HepG2 (cell line): ENCODE results near the gene GGT7. TPM values are rescaled to one million over a fixed set of nuclear protein-coding genes. Genes with fewer than 3 reads are reported as not detected.
A peak's percentile ranks its signal among the peaks of the same experiment; 100 is the strongest.

Source experiments
- IKZF4 ChIP-seq: sonication (generic); formaldehyde crosslinking; IDR thresholded peaks from 2 replicates; pipeline ENCODE4 v1.5.1; 2020; ENCODE audit warnings: borderline replicate concordance, mild to moderate bottlenecking, low read depth, missing genetic modification reagents; ENCODE audit errors: not compliant biosample characterization
- KAT2B ChIP-seq: fragments of 150-350 bp; IDR thresholded peaks from 2 replicates; pipeline ENCODE4 v1.6.1; 2014; ENCODE audit warnings: low read depth, low read length, borderline replicate concordance
- SMARCE1 ChIP-seq: fragments of 450-650 bp; IDR thresholded peaks from 2 replicates; pipeline ENCODE4 v1.6.1; 2017; ENCODE audit warnings: borderline replicate concordance
- TARDBP ChIP-seq: sonication (generic); formaldehyde crosslinking; IDR thresholded peaks from 2 replicates; pipeline ENCODE4 v1.8.0; 2022; ENCODE audit warnings: mild to moderate bottlenecking, missing genetic modification reagents
- ZFP36L2 ChIP-seq: sonication (generic); formaldehyde crosslinking; IDR thresholded peaks from 2 replicates; pipeline ENCODE4 v1.4.0; 2020; ENCODE audit warnings: missing genetic modification reagents
- ZFP90 ChIP-seq: sonication (generic); formaldehyde crosslinking; IDR thresholded peaks from 2 replicates; pipeline ENCODE4 v1.8.0; 2022; ENCODE audit warnings: missing genetic modification reagents, mild to moderate bottlenecking, inconsistent platforms, borderline replicate concordance
- ZNF841 ChIP-seq: sonication (generic); formaldehyde crosslinking; IDR thresholded peaks from 2 replicates; pipeline ENCODE4 v1.8.1; 2023; ENCODE audit warnings: missing genetic modification reagents, borderline replicate concordance
- polyA plus RNA-seq, 8 experiments: library from polyadenylated mRNA; depleted of rRNA in 3 of 8; stranded (reverse) in 7 of 8; unstranded in 1 of 8; fragments of >200 nt; fragmentation: Illumina TruSeq in 4 of 8; extraction: Trizol in 4 of 8; gene quantifications; 2 replicates each; pipeline versions ENCODE4 v1.2.1 to v1.2.3, GENCODE V29; 2011 to 2016; ENCODE audit warnings: low read depth in 4 of 8, missing spikeins in 1 of 8, mixed read lengths in 1 of 8; ENCODE audit not compliant: insufficient read depth in 1 of 8
- total RNA-seq, 5 experiments: library from RNA; depleted of rRNA; stranded (reverse); fragments of >200 nt; fragmentation: Illumina TruSeq; extraction: Trizol; gene quantifications; 2 replicates each; pipeline ENCODE4 v1.2.3, GENCODE V29; 2016; ENCODE audit warnings: low read depth in 1 of 5
- TF ChIP-seq, protein P1 (sequence below): IDR thresholded peaks from 2 replicates; pipeline ENCODE4 v1.4.0; 2020; ENCODE audit warnings: mild to moderate bottlenecking, missing genetic modification reagents
- TF ChIP-seq, protein P2 (sequence below): sonication (generic); formaldehyde crosslinking; IDR thresholded peaks from 2 replicates; pipeline ENCODE4 v1.4.0; 2020; ENCODE audit warnings: missing genetic modification reagents
- TF ChIP-seq, protein P3 (sequence below): sonication (generic); formaldehyde crosslinking; IDR thresholded peaks from 2 replicates; pipeline ENCODE4 v1.5.1; 2020; ENCODE audit warnings: mild to moderate bottlenecking, missing genetic modification reagents, borderline replicate concordance
- TF ChIP-seq, protein P4 (sequence below): sonication (generic); formaldehyde crosslinking; IDR thresholded peaks from 2 replicates; pipeline ENCODE4 v1.4.0; 2020; ENCODE audit warnings: mild to moderate bottlenecking, missing genetic modification reagents
- TF ChIP-seq, protein P5 (sequence below): sonication (generic); formaldehyde crosslinking; IDR thresholded peaks from 2 replicates; pipeline ENCODE4 v1.4.0; 2020; ENCODE audit warnings: missing genetic modification reagents, borderline replicate concordance

GGT7 gene
- total and polyA plus RNA-seq, 2 of the 13 experiments (the other 11 are each of a cell fraction or from before 2014, with no cell fraction given): 6.6 to 23.0 TPM

DNA sequence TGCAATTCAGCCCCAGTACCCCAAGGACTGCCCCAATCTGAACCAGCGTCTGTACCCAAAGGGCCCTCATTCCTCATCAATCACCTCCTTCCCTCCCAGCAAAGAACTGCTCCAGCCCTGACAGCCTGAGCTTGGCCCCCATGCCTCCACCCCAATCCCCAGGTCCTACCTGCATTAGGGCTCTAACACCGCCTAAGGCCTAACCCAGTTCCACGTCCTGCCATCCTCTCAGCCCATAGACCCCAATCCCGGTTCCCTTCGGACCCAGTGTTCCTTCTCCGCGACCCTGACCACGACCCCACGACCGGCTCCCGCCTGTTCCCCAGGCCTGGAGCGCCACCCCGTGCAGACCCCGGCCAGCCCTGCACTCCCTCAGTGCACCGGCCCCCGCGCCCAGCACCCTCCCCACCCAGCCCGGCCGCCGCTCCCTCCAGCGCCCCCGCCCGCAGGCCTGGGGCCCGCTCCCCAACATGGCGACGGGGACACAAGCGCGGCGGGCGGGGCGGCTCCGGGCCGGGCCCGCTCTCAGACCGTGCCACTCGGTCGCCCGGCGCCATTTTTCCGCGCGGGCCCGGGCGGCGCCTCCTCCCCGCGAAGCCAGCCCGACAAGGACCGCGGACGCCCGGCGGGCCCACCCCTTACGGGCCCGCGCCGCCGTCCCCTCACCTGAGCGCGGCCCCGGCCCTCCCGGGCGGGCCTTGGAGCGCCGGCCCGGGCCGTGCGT, 47.7 kb downstream of the GGT7 start (continued):
- TF ChIP-seq, protein P1, sequence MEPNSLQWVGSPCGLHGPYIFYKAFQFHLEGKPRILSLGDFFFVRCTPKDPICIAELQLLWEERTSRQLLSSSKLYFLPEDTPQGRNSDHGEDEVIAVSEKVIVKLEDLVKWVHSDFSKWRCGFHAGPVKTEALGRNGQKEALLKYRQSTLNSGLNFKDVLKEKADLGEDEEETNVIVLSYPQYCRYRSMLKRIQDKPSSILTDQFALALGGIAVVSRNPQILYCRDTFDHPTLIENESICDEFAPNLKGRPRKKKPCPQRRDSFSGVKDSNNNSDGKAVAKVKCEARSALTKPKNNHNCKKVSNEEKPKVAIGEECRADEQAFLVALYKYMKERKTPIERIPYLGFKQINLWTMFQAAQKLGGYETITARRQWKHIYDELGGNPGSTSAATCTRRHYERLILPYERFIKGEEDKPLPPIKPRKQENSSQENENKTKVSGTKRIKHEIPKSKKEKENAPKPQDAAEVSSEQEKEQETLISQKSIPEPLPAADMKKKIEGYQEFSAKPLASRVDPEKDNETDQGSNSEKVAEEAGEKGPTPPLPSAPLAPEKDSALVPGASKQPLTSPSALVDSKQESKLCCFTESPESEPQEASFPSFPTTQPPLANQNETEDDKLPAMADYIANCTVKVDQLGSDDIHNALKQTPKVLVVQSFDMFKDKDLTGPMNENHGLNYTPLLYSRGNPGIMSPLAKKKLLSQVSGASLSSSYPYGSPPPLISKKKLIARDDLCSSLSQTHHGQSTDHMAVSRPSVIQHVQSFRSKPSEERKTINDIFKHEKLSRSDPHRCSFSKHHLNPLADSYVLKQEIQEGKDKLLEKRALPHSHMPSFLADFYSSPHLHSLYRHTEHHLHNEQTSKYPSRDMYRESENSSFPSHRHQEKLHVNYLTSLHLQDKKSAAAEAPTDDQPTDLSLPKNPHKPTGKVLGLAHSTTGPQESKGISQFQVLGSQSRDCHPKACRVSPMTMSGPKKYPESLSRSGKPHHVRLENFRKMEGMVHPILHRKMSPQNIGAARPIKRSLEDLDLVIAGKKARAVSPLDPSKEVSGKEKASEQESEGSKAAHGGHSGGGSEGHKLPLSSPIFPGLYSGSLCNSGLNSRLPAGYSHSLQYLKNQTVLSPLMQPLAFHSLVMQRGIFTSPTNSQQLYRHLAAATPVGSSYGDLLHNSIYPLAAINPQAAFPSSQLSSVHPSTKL: no peak
- TF ChIP-seq, protein P2, sequence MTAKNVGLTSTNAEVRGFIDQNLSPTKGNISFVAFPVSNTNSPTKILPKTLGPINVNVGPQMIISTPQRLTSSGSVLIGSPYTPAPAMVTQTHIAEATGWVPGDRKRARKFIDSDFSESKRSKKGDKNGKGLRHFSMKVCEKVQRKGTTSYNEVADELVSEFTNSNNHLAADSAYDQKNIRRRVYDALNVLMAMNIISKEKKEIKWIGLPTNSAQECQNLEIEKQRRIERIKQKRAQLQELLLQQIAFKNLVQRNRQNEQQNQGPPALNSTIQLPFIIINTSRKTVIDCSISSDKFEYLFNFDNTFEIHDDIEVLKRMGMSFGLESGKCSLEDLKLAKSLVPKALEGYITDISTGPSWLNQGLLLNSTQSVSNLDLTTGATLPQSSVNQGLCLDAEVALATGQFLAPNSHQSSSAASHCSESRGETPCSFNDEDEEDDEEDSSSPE (CRISPR knock-in tag): no peak
- TF ChIP-seq, protein P3, sequence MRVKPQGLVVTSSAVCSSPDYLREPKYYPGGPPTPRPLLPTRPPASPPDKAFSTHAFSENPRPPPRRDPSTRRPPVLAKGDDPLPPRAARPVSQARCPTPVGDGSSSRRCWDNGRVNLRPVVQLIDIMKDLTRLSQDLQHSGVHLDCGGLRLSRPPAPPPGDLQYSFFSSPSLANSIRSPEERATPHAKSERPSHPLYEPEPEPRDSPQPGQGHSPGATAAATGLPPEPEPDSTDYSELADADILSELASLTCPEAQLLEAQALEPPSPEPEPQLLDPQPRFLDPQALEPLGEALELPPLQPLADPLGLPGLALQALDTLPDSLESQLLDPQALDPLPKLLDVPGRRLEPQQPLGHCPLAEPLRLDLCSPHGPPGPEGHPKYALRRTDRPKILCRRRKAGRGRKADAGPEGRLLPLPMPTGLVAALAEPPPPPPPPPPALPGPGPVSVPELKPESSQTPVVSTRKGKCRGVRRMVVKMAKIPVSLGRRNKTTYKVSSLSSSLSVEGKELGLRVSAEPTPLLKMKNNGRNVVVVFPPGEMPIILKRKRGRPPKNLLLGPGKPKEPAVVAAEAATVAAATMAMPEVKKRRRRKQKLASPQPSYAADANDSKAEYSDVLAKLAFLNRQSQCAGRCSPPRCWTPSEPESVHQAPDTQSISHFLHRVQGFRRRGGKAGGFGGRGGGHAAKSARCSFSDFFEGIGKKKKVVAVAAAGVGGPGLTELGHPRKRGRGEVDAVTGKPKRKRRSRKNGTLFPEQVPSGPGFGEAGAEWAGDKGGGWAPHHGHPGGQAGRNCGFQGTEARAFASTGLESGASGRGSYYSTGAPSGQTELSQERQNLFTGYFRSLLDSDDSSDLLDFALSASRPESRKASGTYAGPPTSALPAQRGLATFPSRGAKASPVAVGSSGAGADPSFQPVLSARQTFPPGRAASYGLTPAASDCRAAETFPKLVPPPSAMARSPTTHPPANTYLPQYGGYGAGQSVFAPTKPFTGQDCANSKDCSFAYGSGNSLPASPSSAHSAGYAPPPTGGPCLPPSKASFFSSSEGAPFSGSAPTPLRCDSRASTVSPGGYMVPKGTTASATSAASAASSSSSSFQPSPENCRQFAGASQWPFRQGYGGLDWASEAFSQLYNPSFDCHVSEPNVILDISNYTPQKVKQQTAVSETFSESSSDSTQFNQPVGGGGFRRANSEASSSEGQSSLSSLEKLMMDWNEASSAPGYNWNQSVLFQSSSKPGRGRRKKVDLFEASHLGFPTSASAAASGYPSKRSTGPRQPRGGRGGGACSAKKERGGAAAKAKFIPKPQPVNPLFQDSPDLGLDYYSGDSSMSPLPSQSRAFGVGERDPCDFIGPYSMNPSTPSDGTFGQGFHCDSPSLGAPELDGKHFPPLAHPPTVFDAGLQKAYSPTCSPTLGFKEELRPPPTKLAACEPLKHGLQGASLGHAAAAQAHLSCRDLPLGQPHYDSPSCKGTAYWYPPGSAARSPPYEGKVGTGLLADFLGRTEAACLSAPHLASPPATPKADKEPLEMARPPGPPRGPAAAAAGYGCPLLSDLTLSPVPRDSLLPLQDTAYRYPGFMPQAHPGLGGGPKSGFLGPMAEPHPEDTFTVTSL: no peak
- TF ChIP-seq KAT2B: no peak
- peak; percentile 45; the same call in 1 of the 2 replicates for TF ChIP-seq ZFP90
- TF ChIP-seq SMARCE1: no peak
- TF ChIP-seq, protein P4, sequence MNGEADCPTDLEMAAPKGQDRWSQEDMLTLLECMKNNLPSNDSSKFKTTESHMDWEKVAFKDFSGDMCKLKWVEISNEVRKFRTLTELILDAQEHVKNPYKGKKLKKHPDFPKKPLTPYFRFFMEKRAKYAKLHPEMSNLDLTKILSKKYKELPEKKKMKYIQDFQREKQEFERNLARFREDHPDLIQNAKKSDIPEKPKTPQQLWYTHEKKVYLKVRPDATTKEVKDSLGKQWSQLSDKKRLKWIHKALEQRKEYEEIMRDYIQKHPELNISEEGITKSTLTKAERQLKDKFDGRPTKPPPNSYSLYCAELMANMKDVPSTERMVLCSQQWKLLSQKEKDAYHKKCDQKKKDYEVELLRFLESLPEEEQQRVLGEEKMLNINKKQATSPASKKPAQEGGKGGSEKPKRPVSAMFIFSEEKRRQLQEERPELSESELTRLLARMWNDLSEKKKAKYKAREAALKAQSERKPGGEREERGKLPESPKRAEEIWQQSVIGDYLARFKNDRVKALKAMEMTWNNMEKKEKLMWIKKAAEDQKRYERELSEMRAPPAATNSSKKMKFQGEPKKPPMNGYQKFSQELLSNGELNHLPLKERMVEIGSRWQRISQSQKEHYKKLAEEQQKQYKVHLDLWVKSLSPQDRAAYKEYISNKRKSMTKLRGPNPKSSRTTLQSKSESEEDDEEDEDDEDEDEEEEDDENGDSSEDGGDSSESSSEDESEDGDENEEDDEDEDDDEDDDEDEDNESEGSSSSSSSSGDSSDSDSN: peak; percentile 82
- TF ChIP-seq IKZF4 (CRISPR knock-in tag): no peak
- no peak for TF ChIP-seq ZNF841 (CRISPR knock-in tag)
- TF ChIP-seq, protein P5, sequence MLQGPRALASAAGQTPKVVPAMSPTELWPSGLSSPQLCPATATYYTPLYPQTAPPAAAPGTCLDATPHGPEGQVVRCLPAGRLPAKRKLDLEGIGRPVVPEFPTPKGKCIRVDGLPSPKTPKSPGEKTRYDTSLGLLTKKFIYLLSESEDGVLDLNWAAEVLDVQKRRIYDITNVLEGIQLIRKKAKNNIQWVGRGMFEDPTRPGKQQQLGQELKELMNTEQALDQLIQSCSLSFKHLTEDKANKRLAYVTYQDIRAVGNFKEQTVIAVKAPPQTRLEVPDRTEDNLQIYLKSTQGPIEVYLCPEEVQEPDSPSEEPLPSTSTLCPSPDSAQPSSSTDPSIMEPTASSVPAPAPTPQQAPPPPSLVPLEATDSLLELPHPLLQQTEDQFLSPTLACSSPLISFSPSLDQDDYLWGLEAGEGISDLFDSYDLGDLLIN: no peak
- peak; percentile 42 for TF ChIP-seq TARDBP (CRISPR knock-in tag)
- no peak for TF ChIP-seq ZFP36L2 (CRISPR knock-in tag)
